K562 (cell line): Measurements from ENCODE around the gene APLF. TPM values are rescaled to one million over a fixed set of nuclear protein-coding genes. Genes with fewer than 3 reads are reported as not detected.
A peak's percentile ranks its signal among the peaks of the same experiment; 100 is the strongest.

ENCODE experiments used
- CEBPB ChIP-seq: fragments of 450-650 bp; IDR thresholded peaks from 2 replicates; pipeline ENCODE4 v1.6.1; 2016; ENCODE audit warnings: missing genetic modification characterization, missing compliant biosample characterization
- CHD4 ChIP-seq: fragments of 200-600 bp; sonication (generic); IDR thresholded peaks from 3 replicates; pipeline ENCODE4 v1.6.1; 2012; ENCODE audit warnings: low read depth, mild to moderate bottlenecking, mixed read lengths, low read length, inconsistent platforms; ENCODE audit not compliant: insufficient read depth, insufficient replicate concordance, poor library complexity, severe bottlenecking
- EP300 ChIP-seq: IDR thresholded peaks from 2 replicates; pipeline ENCODE4 v1.6.1; 2012; ENCODE audit warnings: low read length, improper control_type of control experiment
- NUFIP1 ChIP-seq: fragments of 450-650 bp; IDR thresholded peaks from 2 replicates; pipeline ENCODE4 v1.6.1; 2018; ENCODE audit not compliant: partially characterized antibody
- SRSF3 ChIP-seq: fragments of 200-400 bp; formaldehyde crosslinking; IDR thresholded peaks from 2 replicates; pipeline ENCODE4 v1.6.1; 2016; ENCODE audit warnings: mild to moderate bottlenecking, low read length, moderate library complexity; ENCODE audit not compliant: insufficient read depth
- polyA plus RNA-seq, 8 experiments: library from polyadenylated mRNA; depleted of rRNA in 4 of 8; stranded (reverse) in 5 of 8; unstranded in 3 of 8; fragments of >200 nt; fragmentation: Nextera tagmentation in 2 of 8; fragmentation: Illumina TruSeq in 1 of 8; extraction: Ambion mirVana in 2 of 8; extraction: Trizol in 1 of 8; gene quantifications; 2 replicates each; pipeline versions ENCODE4 v1.2.1 to v1.2.3, GENCODE V29; 2011 to 2014; ENCODE audit warnings: inconsistent platforms in 1 of 8, missing spikeins in 1 of 8
- total RNA-seq, 7 experiments: library from RNA; depleted of rRNA in 6 of 7; stranded (reverse); fragments of >200 nt in 6 of 7; fragmentation: Illumina TruSeq in 2 of 7; extraction: Trizol in 2 of 7; gene quantifications; 2 replicates each; pipeline versions ENCODE4 v1.2.1 to v1.2.3, GENCODE V29; 2011 to 2021; ENCODE audit warnings: low replicate concordance in 1 of 7
- TF ChIP-seq, protein P1 (sequence below): fragments of 450-650 bp; IDR thresholded peaks from 2 replicates; pipeline ENCODE4 v1.6.1; 2017; ENCODE audit warnings: antibody characterized with exemption, mild to moderate bottlenecking
- TF ChIP-seq, protein P2 (sequence below), 3 experiments: fragments of 200-800 bp in 1 of 3; fragments of 250-450 bp in 1 of 3; fragments of 450-650 bp in 1 of 3; sonication (Bioruptor Pico) in 1 of 3; sonication (Bioruptor generic) in 1 of 3; formaldehyde crosslinking in 1 of 3; IDR thresholded peaks; 2 replicates each; pipeline versions ENCODE4 v1.6.1 to v1.8.0; 2016 to 2022; ENCODE audit warnings: mild to moderate bottlenecking in 2 of 3, missing genetic modification characterization in 2 of 3, missing compliant biosample characterization in 1 of 3, moderate library complexity in 1 of 3
- TF ChIP-seq, protein P3 (sequence below): fragments of 250-450 bp; sonication (Bioruptor Pico); IDR thresholded peaks from 2 replicates; pipeline ENCODE4 v1.5.0; 2020; ENCODE audit warnings: mild to moderate bottlenecking
- TF ChIP-seq, protein P4 (sequence below): fragments of 250-450 bp; sonication (Bioruptor Pico); IDR thresholded peaks from 2 replicates; pipeline ENCODE4 v1.5.0; 2021
- TF ChIP-seq, protein P5 (sequence below): fragments of 250-450 bp; sonication (Bioruptor Pico); IDR thresholded peaks from 2 replicates; pipeline ENCODE4 v1.8.0; 2021; ENCODE audit warnings: moderate library complexity, mild to moderate bottlenecking, inconsistent platforms
- TF ChIP-seq, protein P6 (sequence below): fragments of 450-650 bp; IDR thresholded peaks from 2 replicates; pipeline ENCODE4 v1.6.1; 2016; ENCODE audit warnings: missing biosample characterization, missing genetic modification characterization

APLF gene
- total and polyA plus RNA-seq, 9 of the 15 experiments (the other 6 are each of a cell fraction or from before 2014, with no cell fraction given) = 0.07 to 1.1 (median 0.71) TPM

DNA sequence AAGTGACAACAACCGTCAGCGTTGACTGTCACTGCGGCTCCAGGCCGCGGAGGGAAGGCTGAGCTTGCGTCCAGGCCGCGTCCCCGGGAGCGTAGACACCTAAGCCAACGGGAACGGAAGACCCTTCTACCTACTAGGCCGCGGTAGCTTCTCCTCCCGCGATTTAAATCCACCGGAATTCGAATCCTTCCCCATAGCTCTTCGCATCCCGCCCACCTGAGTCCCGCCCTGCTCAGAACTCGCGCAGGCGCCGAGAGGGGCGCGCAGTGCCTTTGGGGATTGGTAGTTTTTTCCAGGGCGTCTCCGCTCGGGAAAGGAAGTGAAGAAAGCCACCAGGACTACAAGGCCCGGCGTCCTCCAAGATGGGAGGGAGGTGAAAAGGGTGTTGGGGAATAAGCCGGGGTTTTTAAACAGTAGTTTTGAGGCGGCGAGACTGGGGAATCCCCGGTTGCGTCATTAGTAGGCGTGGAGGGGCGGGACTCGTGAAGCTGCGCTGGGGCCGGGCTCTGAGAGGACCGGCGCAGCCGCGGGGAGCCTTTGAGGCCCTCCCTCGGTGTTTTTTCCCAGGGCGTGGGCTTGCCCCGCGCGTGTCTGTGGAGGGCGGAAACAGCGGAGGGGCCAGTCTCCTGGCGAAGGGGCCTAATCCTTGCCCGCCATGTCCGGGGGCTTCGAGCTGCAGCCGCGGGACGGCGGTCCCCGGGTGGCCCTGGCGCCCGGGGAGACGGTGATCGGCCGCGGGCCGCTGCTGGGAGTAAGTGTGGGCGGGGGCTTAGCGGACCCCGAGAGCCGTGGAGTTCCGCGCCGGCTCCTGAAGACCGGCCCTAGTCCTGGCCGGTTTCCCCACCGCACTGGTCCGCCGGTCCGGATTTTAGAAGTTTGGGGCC lies at the start of gene APLF, which contains the start of gene FBXO48 (continued):
- TF ChIP-seq, protein P1, sequence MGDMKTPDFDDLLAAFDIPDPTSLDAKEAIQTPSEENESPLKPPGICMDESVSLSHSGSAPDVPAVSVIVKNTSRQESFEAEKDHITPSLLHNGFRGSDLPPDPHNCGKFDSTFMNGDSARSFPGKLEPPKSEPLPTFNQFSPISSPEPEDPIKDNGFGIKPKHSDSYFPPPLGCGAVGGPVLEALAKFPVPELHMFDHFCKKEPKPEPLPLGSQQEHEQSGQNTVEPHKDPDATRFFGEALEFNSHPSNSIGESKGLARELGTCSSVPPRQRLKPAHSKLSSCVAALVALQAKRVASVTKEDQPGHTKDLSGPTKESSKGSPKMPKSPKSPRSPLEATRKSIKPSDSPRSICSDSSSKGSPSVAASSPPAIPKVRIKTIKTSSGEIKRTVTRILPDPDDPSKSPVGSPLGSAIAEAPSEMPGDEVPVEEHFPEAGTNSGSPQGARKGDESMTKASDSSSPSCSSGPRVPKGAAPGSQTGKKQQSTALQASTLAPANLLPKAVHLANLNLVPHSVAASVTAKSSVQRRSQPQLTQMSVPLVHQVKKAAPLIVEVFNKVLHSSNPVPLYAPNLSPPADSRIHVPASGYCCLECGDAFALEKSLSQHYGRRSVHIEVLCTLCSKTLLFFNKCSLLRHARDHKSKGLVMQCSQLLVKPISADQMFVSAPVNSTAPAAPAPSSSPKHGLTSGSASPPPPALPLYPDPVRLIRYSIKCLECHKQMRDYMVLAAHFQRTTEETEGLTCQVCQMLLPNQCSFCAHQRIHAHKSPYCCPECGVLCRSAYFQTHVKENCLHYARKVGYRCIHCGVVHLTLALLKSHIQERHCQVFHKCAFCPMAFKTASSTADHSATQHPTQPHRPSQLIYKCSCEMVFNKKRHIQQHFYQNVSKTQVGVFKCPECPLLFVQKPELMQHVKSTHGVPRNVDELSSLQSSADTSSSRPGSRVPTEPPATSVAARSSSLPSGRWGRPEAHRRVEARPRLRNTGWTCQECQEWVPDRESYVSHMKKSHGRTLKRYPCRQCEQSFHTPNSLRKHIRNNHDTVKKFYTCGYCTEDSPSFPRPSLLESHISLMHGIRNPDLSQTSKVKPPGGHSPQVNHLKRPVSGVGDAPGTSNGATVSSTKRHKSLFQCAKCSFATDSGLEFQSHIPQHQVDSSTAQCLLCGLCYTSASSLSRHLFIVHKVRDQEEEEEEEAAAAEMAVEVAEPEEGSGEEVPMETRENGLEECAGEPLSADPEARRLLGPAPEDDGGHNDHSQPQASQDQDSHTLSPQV = peak; percentile 74; the same call in 1 of the 2 replicates
- TF ChIP-seq, protein P2, sequence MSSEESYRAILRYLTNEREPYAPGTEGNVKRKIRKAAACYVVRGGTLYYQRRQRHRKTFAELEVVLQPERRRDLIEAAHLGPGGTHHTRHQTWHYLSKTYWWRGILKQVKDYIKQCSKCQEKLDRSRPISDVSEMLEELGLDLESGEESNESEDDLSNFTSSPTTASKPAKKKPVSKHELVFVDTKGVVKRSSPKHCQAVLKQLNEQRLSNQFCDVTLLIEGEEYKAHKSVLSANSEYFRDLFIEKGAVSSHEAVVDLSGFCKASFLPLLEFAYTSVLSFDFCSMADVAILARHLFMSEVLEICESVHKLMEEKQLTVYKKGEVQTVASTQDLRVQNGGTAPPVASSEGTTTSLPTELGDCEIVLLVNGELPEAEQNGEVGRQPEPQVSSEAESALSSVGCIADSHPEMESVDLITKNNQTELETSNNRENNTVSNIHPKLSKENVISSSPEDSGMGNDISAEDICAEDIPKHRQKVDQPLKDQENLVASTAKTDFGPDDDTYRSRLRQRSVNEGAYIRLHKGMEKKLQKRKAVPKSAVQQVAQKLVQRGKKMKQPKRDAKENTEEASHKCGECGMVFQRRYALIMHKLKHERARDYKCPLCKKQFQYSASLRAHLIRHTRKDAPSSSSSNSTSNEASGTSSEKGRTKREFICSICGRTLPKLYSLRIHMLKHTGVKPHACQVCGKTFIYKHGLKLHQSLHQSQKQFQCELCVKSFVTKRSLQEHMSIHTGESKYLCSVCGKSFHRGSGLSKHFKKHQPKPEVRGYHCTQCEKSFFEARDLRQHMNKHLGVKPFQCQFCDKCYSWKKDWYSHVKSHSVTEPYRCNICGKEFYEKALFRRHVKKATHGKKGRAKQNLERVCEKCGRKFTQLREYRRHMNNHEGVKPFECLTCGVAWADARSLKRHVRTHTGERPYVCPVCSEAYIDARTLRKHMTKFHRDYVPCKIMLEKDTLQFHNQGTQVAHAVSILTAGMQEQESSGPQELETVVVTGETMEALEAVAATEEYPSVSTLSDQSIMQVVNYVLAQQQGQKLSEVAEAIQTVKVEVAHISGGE (CRISPR knock-in tag; IDR thresholded peaks at IDR 0.05) = no peak
- TF ChIP-seq, protein P3, sequence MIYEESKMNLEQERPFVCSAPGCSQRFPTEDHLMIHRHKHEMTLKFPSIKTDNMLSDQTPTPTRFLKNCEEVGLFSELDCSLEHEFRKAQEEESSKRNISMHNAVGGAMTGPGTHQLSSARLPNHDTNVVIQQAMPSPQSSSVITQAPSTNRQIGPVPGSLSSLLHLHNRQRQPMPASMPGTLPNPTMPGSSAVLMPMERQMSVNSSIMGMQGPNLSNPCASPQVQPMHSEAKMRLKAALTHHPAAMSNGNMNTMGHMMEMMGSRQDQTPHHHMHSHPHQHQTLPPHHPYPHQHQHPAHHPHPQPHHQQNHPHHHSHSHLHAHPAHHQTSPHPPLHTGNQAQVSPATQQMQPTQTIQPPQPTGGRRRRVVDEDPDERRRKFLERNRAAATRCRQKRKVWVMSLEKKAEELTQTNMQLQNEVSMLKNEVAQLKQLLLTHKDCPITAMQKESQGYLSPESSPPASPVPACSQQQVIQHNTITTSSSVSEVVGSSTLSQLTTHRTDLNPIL (CRISPR knock-in tag) = no peak
- TF ChIP-seq NUFIP1 (no peak), SRSF3 (no peak), EP300 (peak; percentile 13; the same call in 1 of the 2 replicates), CEBPB (tag) (peak; percentile 97), CHD4 (no peak)
- TF ChIP-seq, protein P4, sequence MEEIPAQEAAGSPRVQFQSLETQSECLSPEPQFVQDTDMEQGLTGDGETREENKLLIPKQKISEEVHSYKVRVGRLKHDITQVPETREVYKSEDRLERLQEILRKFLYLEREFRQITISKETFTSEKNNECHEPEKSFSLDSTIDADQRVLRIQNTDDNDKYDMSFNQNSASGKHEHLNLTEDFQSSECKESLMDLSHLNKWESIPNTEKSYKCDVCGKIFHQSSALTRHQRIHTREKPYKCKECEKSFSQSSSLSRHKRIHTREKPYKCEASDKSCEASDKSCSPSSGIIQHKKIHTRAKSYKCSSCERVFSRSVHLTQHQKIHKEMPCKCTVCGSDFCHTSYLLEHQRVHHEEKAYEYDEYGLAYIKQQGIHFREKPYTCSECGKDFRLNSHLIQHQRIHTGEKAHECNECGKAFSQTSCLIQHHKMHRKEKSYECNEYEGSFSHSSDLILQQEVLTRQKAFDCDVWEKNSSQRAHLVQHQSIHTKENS = no peak
- TF ChIP-seq, protein P5, sequence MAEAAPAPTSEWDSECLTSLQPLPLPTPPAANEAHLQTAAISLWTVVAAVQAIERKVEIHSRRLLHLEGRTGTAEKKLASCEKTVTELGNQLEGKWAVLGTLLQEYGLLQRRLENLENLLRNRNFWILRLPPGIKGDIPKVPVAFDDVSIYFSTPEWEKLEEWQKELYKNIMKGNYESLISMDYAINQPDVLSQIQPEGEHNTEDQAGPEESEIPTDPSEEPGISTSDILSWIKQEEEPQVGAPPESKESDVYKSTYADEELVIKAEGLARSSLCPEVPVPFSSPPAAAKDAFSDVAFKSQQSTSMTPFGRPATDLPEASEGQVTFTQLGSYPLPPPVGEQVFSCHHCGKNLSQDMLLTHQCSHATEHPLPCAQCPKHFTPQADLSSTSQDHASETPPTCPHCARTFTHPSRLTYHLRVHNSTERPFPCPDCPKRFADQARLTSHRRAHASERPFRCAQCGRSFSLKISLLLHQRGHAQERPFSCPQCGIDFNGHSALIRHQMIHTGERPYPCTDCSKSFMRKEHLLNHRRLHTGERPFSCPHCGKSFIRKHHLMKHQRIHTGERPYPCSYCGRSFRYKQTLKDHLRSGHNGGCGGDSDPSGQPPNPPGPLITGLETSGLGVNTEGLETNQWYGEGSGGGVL (CRISPR knock-in tag) = no peak
- TF ChIP-seq, protein P6, sequence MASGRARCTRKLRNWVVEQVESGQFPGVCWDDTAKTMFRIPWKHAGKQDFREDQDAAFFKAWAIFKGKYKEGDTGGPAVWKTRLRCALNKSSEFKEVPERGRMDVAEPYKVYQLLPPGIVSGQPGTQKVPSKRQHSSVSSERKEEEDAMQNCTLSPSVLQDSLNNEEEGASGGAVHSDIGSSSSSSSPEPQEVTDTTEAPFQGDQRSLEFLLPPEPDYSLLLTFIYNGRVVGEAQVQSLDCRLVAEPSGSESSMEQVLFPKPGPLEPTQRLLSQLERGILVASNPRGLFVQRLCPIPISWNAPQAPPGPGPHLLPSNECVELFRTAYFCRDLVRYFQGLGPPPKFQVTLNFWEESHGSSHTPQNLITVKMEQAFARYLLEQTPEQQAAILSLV (tag) = peak; percentile 71
